HEK293T (cell line): ENCODE measurements around the gene MYD88.

Experiments used
- CTCF ChIA-PET: fragments of 350-600 bp; formaldehyde crosslinking; extraction: SDS; loops from one replicate; lab custom pipeline; 2021; ENCODE audit warnings: antibody characterized with exemption, inconsistent platforms; lab: Yijun Ruan, JAX
- POLR2A ChIA-PET: fragments of 350-600 bp; formaldehyde crosslinking; extraction: SDS; loops from one replicate; lab custom pipeline; 2020; ENCODE audit warnings: antibody characterized with exemption, inconsistent platforms; lab: Yijun Ruan, JAX
- DNase-seq: peaks from one replicate; pipeline ENCODE4 v3.0.0; 2012; ENCODE audit warnings: mixed read lengths; ENCODE audit errors: extremely low spot score
- ARNT ChIP-seq: fragments of 450-650 bp; IDR thresholded peaks from 2 replicates; pipeline ENCODE4 v1.6.1; 2017; ENCODE audit warnings: mild to moderate bottlenecking
- BHLHE40 ChIP-seq: fragments of 450-650 bp; IDR thresholded peaks from 2 replicates; pipeline ENCODE4 v1.6.1; 2016; ENCODE audit warnings: mild to moderate bottlenecking, moderate library complexity, borderline replicate concordance
- CTBP1 ChIP-seq: fragments of 450-650 bp; IDR thresholded peaks from 2 replicates; pipeline ENCODE4 v1.6.1; 2016; ENCODE audit warnings: borderline replicate concordance
- ELF4 ChIP-seq: fragments of 450-650 bp; IDR thresholded peaks from 2 replicates; pipeline ENCODE4 v1.6.1; 2017; ENCODE audit warnings: antibody characterized with exemption
- FOXK2 ChIP-seq: fragments of 450-650 bp; IDR thresholded peaks from 2 replicates; pipeline ENCODE4 v1.6.1; 2016; ENCODE audit warnings: mild to moderate bottlenecking
- FOXM1 ChIP-seq: fragments of 450-650 bp; IDR thresholded peaks from 2 replicates; pipeline ENCODE4 v1.6.1; 2017; ENCODE audit warnings: mild to moderate bottlenecking, borderline replicate concordance
- HDGF ChIP-seq: fragments of 450-650 bp; IDR thresholded peaks from 2 replicates; pipeline ENCODE4 v1.6.1; 2017; ENCODE audit warnings: antibody characterized with exemption, borderline replicate concordance
- L3MBTL2 ChIP-seq: fragments of 450-650 bp; conservative IDR thresholded peaks from 2 replicates; pipeline ENCODE4 v1.6.1; 2016; ENCODE audit warnings: mild to moderate bottlenecking
- LEF1 ChIP-seq: fragments of 450-650 bp; IDR thresholded peaks from 2 replicates; pipeline ENCODE4 v1.6.1; 2017; ENCODE audit warnings: mild to moderate bottlenecking, borderline replicate concordance
- NFRKB ChIP-seq: fragments of 450-650 bp; IDR thresholded peaks from 2 replicates; pipeline ENCODE4 v1.6.1; 2016; ENCODE audit warnings: mild to moderate bottlenecking, moderate library complexity
- SP1 ChIP-seq: fragments of 450-650 bp; IDR thresholded peaks from 2 replicates; pipeline ENCODE4 v1.6.1; 2017
- SUZ12 ChIP-seq: fragments of 450-650 bp; IDR thresholded peaks from 2 replicates; pipeline ENCODE4 v1.6.1; 2016; ENCODE audit warnings: mild to moderate bottlenecking
- TARDBP ChIP-seq: fragments of 450-650 bp; IDR thresholded peaks from 2 replicates; pipeline ENCODE4 v1.6.1; 2016
- ZNF384 ChIP-seq: fragments of 450-650 bp; IDR thresholded peaks from 2 replicates; pipeline ENCODE4 v1.6.1; 2016

MYD88 gene

GRCh38 chr3:38173834-38174418, 35.5 kb downstream of the MYD88 start:
- no peak for TF ChIP-seq LEF1
- no peak for TF ChIP-seq NFRKB
- no peak for DNase-seq
- ChIA-PET CTCF (no interaction called here), POLR2A (no interaction called here)

GRCh38 chr3:38177181-38177580, 38.7 kb downstream of the MYD88 start:
- ChIA-PET POLR2A (no interaction called here), CTCF (interaction anchor here (0.9 kb wide), 1 partner anchor 11 kb away, joined by 3 read pairs; no protein-coding TSS in a partner anchor)
- no peak for DNase-seq
- TF ChIP-seq ZNF384 (no peak), L3MBTL2 (no peak), ELF4 (no peak), SUZ12 (no peak), LEF1 (no peak), NFRKB (no peak), FOXK2 (no peak), ARNT (no peak), TARDBP (no peak)

DNA sequence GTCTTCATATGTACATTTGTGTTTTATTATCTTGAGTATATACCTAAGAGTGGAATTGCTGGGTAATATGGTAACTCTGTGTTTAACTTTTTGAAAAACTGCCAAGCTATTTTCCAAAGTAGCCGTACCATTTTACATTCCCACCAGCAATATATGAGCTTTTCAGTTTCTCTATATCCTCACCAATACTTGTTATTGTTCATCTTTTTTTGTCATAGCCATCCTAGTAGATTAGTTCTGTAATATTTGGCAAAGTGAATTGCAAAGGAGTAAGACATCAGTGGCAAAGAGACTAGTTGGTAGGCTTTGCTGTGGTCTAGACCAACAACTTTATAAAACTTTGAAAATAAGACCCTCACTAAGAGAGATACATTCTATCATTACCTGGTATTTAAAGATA, 48.3 kb downstream of the MYD88 start:
- CTCF ChIA-PET: no interaction called here
- TF ChIP-seq TARDBP (no peak), HDGF (no peak), FOXM1 (no peak), ARNT (no peak)
- no peak for DNase-seq
- POLR2A ChIA-PET: no interaction called here

- POLR2A ChIA-PET: interaction anchor here (2.8 kb wide), 1 partner anchor 26 kb away, joined by 11 read pairs; the partner anchor contains the start of gene OXSR1
- CTCF ChIA-PET: interaction anchor here (0.8 kb wide), 1 partner anchor 261 kb away, joined by 3 read pairs; no protein-coding TSS in a partner anchor
- no peak for TF ChIP-seq TARDBP
- TF ChIP-seq BHLHE40: no peak
- TF ChIP-seq LEF1: no peak
- no peak for TF ChIP-seq ELF4
- TF ChIP-seq SP1: no peak
- TF ChIP-seq L3MBTL2: no peak
- no peak for TF ChIP-seq HDGF
- no peak for TF ChIP-seq NFRKB
- no peak for TF ChIP-seq CTBP1
- DNase-seq: no peak
Measured at GRCh38 chr3:38190481-38190881, 52.0 kb downstream of the MYD88 start.
